HepG2 (cell line): ENCODE measurements around the gene PHEX. TPM values are rescaled to one million over a fixed set of nuclear protein-coding genes. Genes with fewer than 3 reads are reported as not detected.

Experiments used
- ATAC-seq: fragments of 200-7000 bp; cut with Tn5 transposase; 3 replicates; pipeline ENCODE4 v1.9.1; 2020; ENCODE audit warnings: mild to moderate bottlenecking, moderate library complexity
- Bru-seq: library from RNA; stranded (reverse); fragments of 400-500 nt; gene quantifications from one replicate; lab custom pipeline; 2021; lab: Mats Ljungman, UMichigan
- BruChase-seq, 2 experiments: library from RNA; stranded (reverse); fragments of 400-500 nt; gene quantifications; one replicate each; lab custom pipeline; 2021; lab: Mats Ljungman, UMichigan
- BruUV-seq: library from RNA; stranded (reverse); fragments of 400-500 nt; replicated peaks from 2 replicates; lab custom pipeline; 2021; lab: Mats Ljungman, UMichigan
- CTCF ChIA-PET: fragments of 300-600 bp; formaldehyde crosslinking; extraction: SDS; loops from one replicate; lab custom pipeline; 2021; ENCODE audit warnings: low total read pairs, inconsistent platforms, low intra/inter-chr PET ratio; lab: Yijun Ruan, JAX
- POLR2A ChIA-PET: fragments of 350-600 bp; sonication (Branson Sonifier 250); formaldehyde crosslinking; loops from one replicate; lab custom pipeline; 2020; ENCODE audit warnings: antibody characterized with exemption, inconsistent platforms; lab: Yijun Ruan, JAX
- DNase-seq: peaks from one replicate; pipeline ENCODE4 v3.0.0-alpha.2; 2015; ENCODE audit warnings: low spot score
- FAIRE-seq: peaks from 3 replicates; lab custom pipeline; 2011; peaks lifted over from hg19 to GRCh38; lab: Jason Lieb, UNC
- H2AFZ ChIP-seq: one replicate; pipeline ENCODE4 v1.6.1; 2011; ENCODE audit warnings: low read length, inconsistent platforms
- H3K27ac ChIP-seq: fragments of 300-600 bp; 3 replicates; pipeline ENCODE4 v1.8.0; 2011; ENCODE audit warnings: mixed run types, mild to moderate bottlenecking, mixed read lengths, low read length, inconsistent platforms; ENCODE audit not compliant: insufficient read depth; ENCODE audit errors: extremely low read length
- H3K27me3 ChIP-seq, 2 experiments: fragments of 200-600 bp in 1 of 2; 2 replicates in 1 of 2; 3 replicates in 1 of 2; pipeline versions ENCODE4 v1.6.0 to v1.8.0; 2011; ENCODE audit warnings: low read length in 2 of 2, mild to moderate bottlenecking in 2 of 2, moderate library complexity in 2 of 2, inconsistent platforms in 1 of 2; ENCODE audit not compliant: insufficient read depth in 2 of 2, control insufficient read depth in 1 of 2
- H3K36me3 ChIP-seq, 2 experiments: fragments of 200-600 bp in 1 of 2; replicated peaks in 1 of 2; 2 replicates in 1 of 2; 3 replicates in 1 of 2; pipeline versions ENCODE4 v1.5.1 to v1.8.0; 2011; ENCODE audit warnings: low read length in 2 of 2, inconsistent platforms in 1 of 2; ENCODE audit not compliant: insufficient read depth in 2 of 2, control insufficient read depth in 1 of 2
- H3K4me1 ChIP-seq: 2 replicates; pipeline ENCODE4 v1.5.1; 2012; ENCODE audit warnings: low read length, inconsistent platforms; ENCODE audit not compliant: insufficient read depth
- H3K4me2 ChIP-seq: 2 replicates; pipeline ENCODE4 v1.6.0; 2011; ENCODE audit warnings: low read depth, low read length, inconsistent platforms
- H3K4me3 ChIP-seq, 3 experiments: fragments of 200-600 bp in 1 of 3; sonication (generic), shearing (Covaris generic) in 1 of 3; replicated peaks in 1 of 3; 2 replicates each; pipeline ENCODE4 v1.5.1; 2011 to 2016; ENCODE audit warnings: low read length in 3 of 3, inconsistent platforms in 2 of 3, low read depth in 2 of 3, mild to moderate bottlenecking in 2 of 3, control low read depth in 1 of 3, mixed read lengths in 1 of 3; ENCODE audit not compliant: insufficient read depth in 1 of 3
- H3K79me2 ChIP-seq: one replicate; pipeline ENCODE4 v1.6.1; 2011; ENCODE audit warnings: low read length, inconsistent platforms; ENCODE audit not compliant: insufficient read depth
- H3K9ac ChIP-seq: 2 replicates; pipeline ENCODE4 v1.6.0; 2011; ENCODE audit warnings: mild to moderate bottlenecking, low read depth, low read length, inconsistent platforms; ENCODE audit not compliant: insufficient read depth
- H3K9me3 ChIP-seq: 2 replicates; pipeline ENCODE4 v1.5.1; 2012; ENCODE audit warnings: mild to moderate bottlenecking, low read length
- H4K20me1 ChIP-seq: 2 replicates; pipeline ENCODE4 v1.6.0; 2011; ENCODE audit warnings: inconsistent platforms, mild to moderate bottlenecking, low read length, moderate library complexity; ENCODE audit not compliant: insufficient read depth
- ELF3 ChIP-seq: IDR thresholded peaks from 2 replicates; pipeline ENCODE4 v1.6.1; 2016; ENCODE audit warnings: missing genetic modification reagents, missing compliant biosample characterization
- KLF9 ChIP-seq: IDR thresholded peaks from 2 replicates; pipeline ENCODE4 v1.6.1; 2016; ENCODE audit warnings: low read depth
- MEIS2 ChIP-seq: sonication (generic); formaldehyde crosslinking; IDR thresholded peaks from 2 replicates; pipeline ENCODE4 v1.9.0; 2021; ENCODE audit warnings: mild to moderate bottlenecking, missing genetic modification reagents
- NFYC ChIP-seq: IDR thresholded peaks from 2 replicates; pipeline ENCODE4 v1.6.1; 2016; ENCODE audit warnings: missing genetic modification reagents, missing compliant biosample characterization
- PITX1 ChIP-seq: sonication (generic); formaldehyde crosslinking; IDR thresholded peaks from 2 replicates; pipeline ENCODE4 v1.5.1; 2020; ENCODE audit warnings: mild to moderate bottlenecking, missing genetic modification reagents
- POLR2G ChIP-seq: fragments of 200-400 bp; formaldehyde crosslinking; IDR thresholded peaks from 2 replicates; pipeline ENCODE4 v1.6.1; 2018; ENCODE audit warnings: mild to moderate bottlenecking, low read depth, low read length, moderate library complexity
- SNAPC2 ChIP-seq: sonication (generic); formaldehyde crosslinking; IDR thresholded peaks from 2 replicates; pipeline ENCODE4 v1.8.1; 2022; ENCODE audit warnings: mild to moderate bottlenecking, missing genetic modification reagents
- ZNF337 ChIP-seq: sonication (generic); formaldehyde crosslinking; IDR thresholded peaks from 2 replicates; pipeline ENCODE4 v1.5.1; 2020; ENCODE audit warnings: missing genetic modification reagents, low read depth, mild to moderate bottlenecking, borderline replicate concordance
- ZNF432 ChIP-seq: sonication (generic); formaldehyde crosslinking; IDR thresholded peaks from 2 replicates; pipeline ENCODE4 v1.5.0; 2020; ENCODE audit warnings: missing genetic modification reagents, mild to moderate bottlenecking, borderline replicate concordance
- ZNF451 ChIP-seq: sonication (generic); formaldehyde crosslinking; IDR thresholded peaks from 2 replicates; pipeline ENCODE4 v1.5.0; 2020; ENCODE audit warnings: mild to moderate bottlenecking, missing genetic modification reagents
- ZSCAN9 ChIP-seq: IDR thresholded peaks from 2 replicates; pipeline ENCODE4 v1.6.1; 2016; ENCODE audit warnings: borderline replicate concordance
- WGBS: methylation state at CpG from one replicate; pipeline ENCODE4 v1.1.6; 2017; ENCODE audit warnings: low lambda C conversion rate; 5-methylcytosine and 5-hydroxymethylcytosine counted together
- in situ Hi-C: cut with HindIII; loops from 2 replicates; pipeline ENCODE4 v1.10.0; 2017; ENCODE audit warnings: low pct_unique_long_range_greater_than_20kb; ENCODE audit not compliant: extremely low pct_ligation_motif_present
- intact Hi-C: fragments of 100-400 bp; cut with micrococcal nuclease; formaldehyde crosslinking; loops from one replicate; pipeline ENCODE4 v1.10.0; 2022; ENCODE audit not compliant: unreplicated experiment
- long read RNA-seq, 2 experiments: library from RNA in 1 of 2; library from polyadenylated mRNA in 1 of 2; stranded (forward) in 1 of 2; unstranded in 1 of 2; transcript quantifications; one replicate each; pipeline ENCODE4 v2.0.0, GENCODE V29; 2019 to 2022
- polyA minus RNA-seq, 3 experiments: library from RNA; depleted of rRNA, polyadenylated mRNA; stranded (reverse); fragments of >200 nt; gene quantifications; 2 replicates each; pipeline ENCODE4 v1.2.3, GENCODE V29; 2011; ENCODE audit warnings: low replicate concordance in 1 of 3
- polyA plus RNA-seq, 8 experiments: library from polyadenylated mRNA; depleted of rRNA in 3 of 8; stranded (reverse) in 7 of 8; unstranded in 1 of 8; fragments of >200 nt; fragmentation: Illumina TruSeq in 4 of 8; extraction: Trizol in 4 of 8; gene quantifications; 2 replicates each; pipeline versions ENCODE4 v1.2.1 to v1.2.3, GENCODE V29; 2011 to 2016; ENCODE audit warnings: low read depth in 4 of 8, missing spikeins in 1 of 8, mixed read lengths in 1 of 8; ENCODE audit not compliant: insufficient read depth in 1 of 8
- total RNA-seq, 5 experiments: library from RNA; depleted of rRNA; stranded (reverse); fragments of >200 nt; fragmentation: Illumina TruSeq; extraction: Trizol; gene quantifications; 2 replicates each; pipeline ENCODE4 v1.2.3, GENCODE V29; 2016; ENCODE audit warnings: low read depth in 1 of 5
- TF ChIP-seq, protein P1 (sequence below): sonication (generic); formaldehyde crosslinking; IDR thresholded peaks from 2 replicates; pipeline ENCODE4 v1.5.0; 2020; ENCODE audit warnings: mild to moderate bottlenecking, low read depth, missing genetic modification reagents, borderline replicate concordance
- TF ChIP-seq, protein P2 (sequence below): sonication (generic); formaldehyde crosslinking; IDR thresholded peaks from 2 replicates; pipeline ENCODE4 v1.5.1; 2020; ENCODE audit warnings: mild to moderate bottlenecking, moderate library complexity, missing genetic modification reagents
- TF ChIP-seq, protein P3 (sequence below): sonication (generic); formaldehyde crosslinking; conservative IDR thresholded peaks from 2 replicates; pipeline ENCODE4 v1.4.0; 2020; ENCODE audit warnings: missing genetic modification reagents

The PHEX gene
- total RNA-seq (2016; rRNA removed; fragmentation: Illumina TruSeq; extraction: Trizol) (0.07 and 0.27 TPM in 2 replicates), polyA plus RNA-seq (2011; rRNA removed) (0.01 and 0.03 TPM in 2 replicates), polyA minus RNA-seq (2011; rRNA and poly(A)+ RNA removed; ENCODE audit: low replicate concordance) (0.04 and 0.12 TPM in 2 replicates), Bru-seq, nascent RNA (percentile 24 among the genes with signal in this experiment), BruChase-seq, experiment 1, labeled RNA remaining after a 6-hour chase (percentile 25 among the genes with signal in this experiment), BruChase-seq, experiment 2, labeled RNA remaining after a 2-hour chase (percentile 37 among the genes with signal in this experiment)
- 0.20 and 0.35 TPM in 2 replicates for total RNA-seq (2016; cell fraction: cytosol; rRNA removed; fragmentation: Illumina TruSeq; extraction: Trizol; ENCODE audit: low read depth)
- 0.06 TPM in 1 of 2 replicates, not detected in the other for total RNA-seq (2016; cell fraction: insoluble cytoplasmic fraction; rRNA removed; fragmentation: Illumina TruSeq; extraction: Trizol)
- 0.09 and 0.14 TPM in 2 replicates for total RNA-seq (2016; cell fraction: membrane; rRNA removed; fragmentation: Illumina TruSeq; extraction: Trizol)
- total RNA-seq (2016; cell fraction: nucleus; rRNA removed; fragmentation: Illumina TruSeq; extraction: Trizol) = 0.22 and 0.50 TPM in 2 replicates
- polyA plus RNA-seq (2011; cell fraction: cytosol; rRNA removed) = 0.05 TPM in 1 of 2 replicates, not detected in the other
- 0.09 TPM in 1 of 2 replicates, not detected in the other for polyA plus RNA-seq (2011; cell fraction: nucleus; rRNA removed)
- polyA plus RNA-seq (2012) = 0.03 TPM in 1 of 2 replicates, not detected in the other
- 0.03 TPM in 2 replicates for polyA plus RNA-seq (2016; cell fraction: cytosol; fragmentation: Illumina TruSeq; extraction: Trizol; ENCODE audit: low read depth)
- not detected in 2 replicates for polyA plus RNA-seq (2016; cell fraction: insoluble cytoplasmic fraction; fragmentation: Illumina TruSeq; extraction: Trizol; ENCODE audit: low read depth)
- polyA plus RNA-seq (2016; cell fraction: membrane; fragmentation: Illumina TruSeq; extraction: Trizol; ENCODE audit: low read depth) = 0.03 TPM in 1 of 2 replicates, not detected in the other
- 0.09 and 0.10 TPM in 2 replicates for polyA plus RNA-seq (2016; cell fraction: nucleus; fragmentation: Illumina TruSeq; extraction: Trizol; ENCODE audit: insufficient read depth, low read depth)
- polyA minus RNA-seq (2011; cell fraction: cytosol; rRNA and poly(A)+ RNA removed) = not detected in 2 replicates
- 0.25 and 0.26 TPM in 2 replicates for polyA minus RNA-seq (2011; cell fraction: nucleus; rRNA and poly(A)+ RNA removed)
- long read RNA-seq, experiment 1, partial matches to known transcripts = 0 of 1 reads
- long read RNA-seq, experiment 1, other reads (novel, unspliced or antisense) = 1 of 1 reads
- long read RNA-seq, experiment 2 = 0 reads

DNA sequence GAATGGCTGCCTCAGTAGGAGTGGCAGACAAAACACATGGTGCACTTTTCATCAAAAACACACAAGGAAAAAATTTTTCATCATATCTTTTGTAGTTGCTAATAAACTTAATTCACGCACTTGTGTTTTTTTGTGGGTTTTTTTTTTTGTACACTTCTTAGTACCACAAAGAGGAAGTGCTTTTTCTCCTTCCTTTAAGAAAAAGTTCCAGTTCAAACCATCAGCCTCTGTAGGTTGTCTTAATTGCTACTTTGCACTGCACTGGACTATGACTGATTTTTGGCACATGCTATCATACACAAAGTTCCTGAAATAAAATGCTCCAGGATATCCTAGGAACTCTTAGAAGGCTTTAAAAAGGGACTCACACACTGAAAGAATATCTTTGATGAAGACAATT lies at the start of gene PHEX:
Gene PHEX, plus strand, starts transcription at position 242 of the 400 bp plus-strand sequence. CDS start 681 bp downstream, outside the sequence.
- ATAC-seq (no peak), DNase-seq (no peak), FAIRE-seq (no peak)
- CTCF ChIA-PET = no interaction called here
- Histone ChIP-seq H3K79me2 (no peaks in the 10 kb centered on the region), H3K27ac (no peak within 1 kb of the TSS), H3K4me2 (no peak within 1 kb of the TSS), H3K36me3 (no peaks in the 10 kb centered on the region), H2AFZ (no peak within 1 kb of the TSS), H3K9ac (no peak within 1 kb of the TSS), H3K27me3 (no peaks in the 10 kb centered on the region), H3K4me1 (no peaks in the 10 kb centered on the region), H4K20me1 (no peaks in the 10 kb centered on the region), H3K9me3 (no peaks in the 10 kb centered on the region), H3K4me3 (no peak within 1 kb of the TSS)
- intact Hi-C loops (no loop called here), in situ Hi-C loops (no loop called here)
- WGBS = 80% methylated on average over 1 of the region's 1 CpG
- BruUV-seq = no TSS peak
- POLR2A ChIA-PET = no interaction called here
- TF ChIP-seq POLR2G = no peak
- TF ChIP-seq, protein P1, sequence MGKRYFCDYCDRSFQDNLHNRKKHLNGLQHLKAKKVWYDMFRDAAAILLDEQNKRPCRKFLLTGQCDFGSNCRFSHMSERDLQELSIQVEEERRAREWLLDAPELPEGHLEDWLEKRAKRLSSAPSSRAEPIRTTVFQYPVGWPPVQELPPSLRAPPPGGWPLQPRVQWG (CRISPR knock-in tag) = no peak
- TF ChIP-seq ZNF432 (CRISPR knock-in tag) = no peak
- TF ChIP-seq KLF9 (CRISPR knock-in tag) = no peak
- TF ChIP-seq, protein P2, sequence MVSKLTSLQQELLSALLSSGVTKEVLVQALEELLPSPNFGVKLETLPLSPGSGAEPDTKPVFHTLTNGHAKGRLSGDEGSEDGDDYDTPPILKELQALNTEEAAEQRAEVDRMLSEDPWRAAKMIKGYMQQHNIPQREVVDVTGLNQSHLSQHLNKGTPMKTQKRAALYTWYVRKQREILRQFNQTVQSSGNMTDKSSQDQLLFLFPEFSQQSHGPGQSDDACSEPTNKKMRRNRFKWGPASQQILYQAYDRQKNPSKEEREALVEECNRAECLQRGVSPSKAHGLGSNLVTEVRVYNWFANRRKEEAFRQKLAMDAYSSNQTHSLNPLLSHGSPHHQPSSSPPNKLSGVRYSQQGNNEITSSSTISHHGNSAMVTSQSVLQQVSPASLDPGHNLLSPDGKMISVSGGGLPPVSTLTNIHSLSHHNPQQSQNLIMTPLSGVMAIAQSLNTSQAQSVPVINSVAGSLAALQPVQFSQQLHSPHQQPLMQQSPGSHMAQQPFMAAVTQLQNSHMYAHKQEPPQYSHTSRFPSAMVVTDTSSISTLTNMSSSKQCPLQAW (CRISPR knock-in tag) = no peak
- TF ChIP-seq MEIS2 = no peak
- TF ChIP-seq SNAPC2 (CRISPR knock-in tag) = no peak
- no peak for TF ChIP-seq ELF3 (CRISPR knock-in tag)
- no peak for TF ChIP-seq PITX1 (CRISPR knock-in tag)
- TF ChIP-seq, protein P3, sequence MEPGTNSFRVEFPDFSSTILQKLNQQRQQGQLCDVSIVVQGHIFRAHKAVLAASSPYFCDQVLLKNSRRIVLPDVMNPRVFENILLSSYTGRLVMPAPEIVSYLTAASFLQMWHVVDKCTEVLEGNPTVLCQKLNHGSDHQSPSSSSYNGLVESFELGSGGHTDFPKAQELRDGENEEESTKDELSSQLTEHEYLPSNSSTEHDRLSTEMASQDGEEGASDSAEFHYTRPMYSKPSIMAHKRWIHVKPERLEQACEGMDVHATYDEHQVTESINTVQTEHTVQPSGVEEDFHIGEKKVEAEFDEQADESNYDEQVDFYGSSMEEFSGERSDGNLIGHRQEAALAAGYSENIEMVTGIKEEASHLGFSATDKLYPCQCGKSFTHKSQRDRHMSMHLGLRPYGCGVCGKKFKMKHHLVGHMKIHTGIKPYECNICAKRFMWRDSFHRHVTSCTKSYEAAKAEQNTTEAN (CRISPR knock-in tag) = no peak
- TF ChIP-seq ZSCAN9 (CRISPR knock-in tag) = no peak
- TF ChIP-seq ZNF337 (CRISPR knock-in tag) = no peak
- TF ChIP-seq ZNF451 (CRISPR knock-in tag) = no peak
- TF ChIP-seq NFYC (CRISPR knock-in tag) = no peak
